GM23248 (cell line): ENCODE data around the gene VSTM2B.

ENCODE experiments used
- EZH2 ChIP-seq: fragments of 200-600 bp; sonication (generic); IDR thresholded peaks from 2 replicates; pipeline ENCODE4 v1.6.1; 2018; ENCODE audit warnings: antibody characterized with exemption, mild to moderate bottlenecking; ENCODE audit not compliant: insufficient read depth, poor library complexity, severe bottlenecking
- EZH2phosphoT487 ChIP-seq: fragments of 200-600 bp; sonication (generic); IDR thresholded peaks from 2 replicates; pipeline ENCODE4 v1.6.1; 2018; ENCODE audit warnings: antibody characterized with exemption, moderate library complexity, mild to moderate bottlenecking, low read depth; ENCODE audit not compliant: insufficient read depth

GRCh38 chr19:29499921-29500590, 25.7 kb upstream of the VSTM2B start:
- TF ChIP-seq EZH2phosphoT487: no peak
- no peak for TF ChIP-seq EZH2
